ENCODE data around the gene INKA1. TPM values are rescaled to one million over a fixed set of nuclear protein-coding genes. Genes with fewer than 3 reads are reported as not detected.
A peak's percentile ranks its signal among the peaks of the same experiment; 100 is the strongest.
"Not testable (repeated sequence)": the region's sequence is repeated elsewhere in the genome, so short reads cannot be mapped to it uniquely, and the experiment has no call there.

Gene INKA1
- total RNA-seq, 1 donor from 2014 or later: 10.0 TPM

GRCh38 chr3:49812916-49813496 lies 9.9 kb downstream of the INKA1 start:
- TF ChIP-seq, protein P1, sequence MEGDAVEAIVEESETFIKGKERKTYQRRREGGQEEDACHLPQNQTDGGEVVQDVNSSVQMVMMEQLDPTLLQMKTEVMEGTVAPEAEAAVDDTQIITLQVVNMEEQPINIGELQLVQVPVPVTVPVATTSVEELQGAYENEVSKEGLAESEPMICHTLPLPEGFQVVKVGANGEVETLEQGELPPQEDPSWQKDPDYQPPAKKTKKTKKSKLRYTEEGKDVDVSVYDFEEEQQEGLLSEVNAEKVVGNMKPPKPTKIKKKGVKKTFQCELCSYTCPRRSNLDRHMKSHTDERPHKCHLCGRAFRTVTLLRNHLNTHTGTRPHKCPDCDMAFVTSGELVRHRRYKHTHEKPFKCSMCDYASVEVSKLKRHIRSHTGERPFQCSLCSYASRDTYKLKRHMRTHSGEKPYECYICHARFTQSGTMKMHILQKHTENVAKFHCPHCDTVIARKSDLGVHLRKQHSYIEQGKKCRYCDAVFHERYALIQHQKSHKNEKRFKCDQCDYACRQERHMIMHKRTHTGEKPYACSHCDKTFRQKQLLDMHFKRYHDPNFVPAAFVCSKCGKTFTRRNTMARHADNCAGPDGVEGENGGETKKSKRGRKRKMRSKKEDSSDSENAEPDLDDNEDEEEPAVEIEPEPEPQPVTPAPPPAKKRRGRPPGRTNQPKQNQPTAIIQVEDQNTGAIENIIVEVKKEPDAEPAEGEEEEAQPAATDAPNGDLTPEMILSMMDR (IDR thresholded peaks at IDR 0.05): no peak
- H3K9me3 Mint-ChIP-seq: no peaks in the 10 kb centered on the region
- intact Hi-C loops (cut with micrococcal nuclease): loop anchor here (1.0 kb wide), 1 partner anchor 8 kb away; no protein-coding TSS in a partner anchor
- DNase-seq (no peak), ATAC-seq (ENCODE audit: low read depth) (no peak)
- ChIA-PET CTCF (interaction anchor here (0.8 to 2.0 kb wide), 3 partner anchors 10 to 32 kb away, joined by 3 to 24 read pairs (median 16); partner anchors contain the start of gene INKA1), POLR2A (interaction anchor here (0.6 to 9.8 kb wide), 9 partner anchors 9 to 89 kb away, joined by 3 to 138 read pairs (median 6); partner anchors contain the start of genes GMPPB, INKA1 and IP6K1)
- peaks cover 37% of the 10 kb centered on the region for H3K36me3 Mint-ChIP-seq (ENCODE audit: low read depth)
- peaks cover 57% of the 10 kb centered on the region for H3K4me1 Mint-ChIP-seq
- H3K27me3 Mint-ChIP-seq: no peaks in the 10 kb centered on the region
- H3K27ac Mint-ChIP-seq: peak overlapping the region; percentile 97
- peak overlapping the region; percentile 94 for H3K4me3 Mint-ChIP-seq

- H3K27ac Mint-ChIP-seq: peak within 1 kb of the TSS; percentile 97
- H3K27me3 Mint-ChIP-seq: no peaks in the 10 kb centered on the region
- TF ChIP-seq, protein P1 (IDR thresholded peaks at IDR 0.05): no peak
- intact Hi-C loops (cut with micrococcal nuclease): loop anchor here (1.0 kb wide), 1 partner anchor 8 kb away; no protein-coding TSS in a partner anchor
- H3K9me3 Mint-ChIP-seq: no peaks in the 10 kb centered on the region
- DNase-seq (peak; percentile 35), ATAC-seq (ENCODE audit: low read depth) (peak; percentile 90)
- ChIA-PET POLR2A (interaction anchor here (0.6 to 9.8 kb wide), 9 partner anchors 9 to 90 kb away, joined by 3 to 138 read pairs (median 6); partner anchors contain the start of genes GMPPB, INKA1 and IP6K1), CTCF (interaction anchor here (0.8 to 2.0 kb wide), 4 partner anchors 10 to 31 kb away, joined by 3 to 24 read pairs (median 10); partner anchors contain the start of gene INKA1)
- H3K4me1 Mint-ChIP-seq: peaks cover 51% of the 10 kb centered on the region
- H3K4me3 Mint-ChIP-seq: peak within 1 kb of the TSS; percentile 94
- H3K36me3 Mint-ChIP-seq (ENCODE audit: low read depth): peaks cover 35% of the 10 kb centered on the region
Observed at GRCh38 chr3:49813497-49814174, 10.6 kb downstream of the INKA1 start, which contains the start of gene UBA7. TSS of gene UBA7 (minus strand) at chr3:49813953. CDS start at chr3:49813787, 166 bp downstream.

DNA sequence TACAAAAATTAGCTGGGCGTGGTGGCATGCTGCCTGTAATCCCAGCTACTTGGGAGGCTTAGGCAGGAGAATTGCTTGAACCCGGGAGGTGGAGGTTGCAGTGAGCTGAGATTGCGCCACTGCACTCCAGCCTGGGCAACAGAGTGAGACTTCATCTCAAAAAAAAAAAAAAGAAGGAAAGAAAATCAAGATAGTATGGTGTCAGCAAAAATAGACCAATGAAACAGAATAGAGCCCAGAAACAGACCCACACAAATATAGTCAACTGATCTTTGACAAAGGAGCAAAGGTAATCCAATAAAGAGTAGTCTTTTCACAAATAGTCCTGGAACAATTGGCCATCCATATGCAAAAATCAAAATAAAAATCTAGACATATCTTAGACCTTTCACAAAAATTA lies 20.1 kb downstream of the INKA1 start:
- H3K27ac Mint-ChIP-seq; DNase-seq; H3K4me3 Mint-ChIP-seq; CTCF ChIA-PET; H3K27me3 Mint-ChIP-seq; ATAC-seq (ENCODE audit: low read depth); H3K9me3 Mint-ChIP-seq; intact Hi-C loops (cut with micrococcal nuclease); H3K36me3 Mint-ChIP-seq (ENCODE audit: low read depth); H3K4me1 Mint-ChIP-seq: not testable (repeated sequence)
- POLR2A ChIA-PET: interaction anchor here (1.2 kb wide), 2 partner anchors 10 to 18 kb away, joined by 3 to 5 read pairs; partner anchors contain the start of gene UBA7

DNA sequence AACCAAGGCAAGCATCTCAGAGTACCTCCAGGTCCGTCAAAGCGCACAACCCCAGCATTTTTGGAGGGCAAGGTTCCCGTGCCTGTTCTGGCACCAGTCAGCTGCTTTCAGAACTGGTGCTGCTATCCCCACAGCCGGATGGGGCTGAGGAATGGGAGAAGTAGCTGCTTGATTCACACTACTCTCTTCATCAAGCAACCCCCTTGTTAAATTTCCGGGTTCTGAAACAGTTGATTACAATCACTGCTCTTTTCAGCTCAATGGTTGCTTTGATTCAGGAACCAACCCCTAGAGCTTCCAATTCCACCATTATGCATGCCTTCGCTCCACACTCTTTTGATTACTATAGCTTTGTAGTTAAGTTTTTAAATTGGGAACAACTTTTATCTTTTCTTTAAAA lies 23.0 kb downstream of the INKA1 start:
- no peak for DNase-seq
- H3K4me1 Mint-ChIP-seq: no peaks in the 10 kb centered on the region
- intact Hi-C loops (cut with micrococcal nuclease): no loop called here
- no peaks in the 10 kb centered on the region for H3K27me3 Mint-ChIP-seq
- no peak for ATAC-seq (ENCODE audit: low read depth)
- ChIA-PET CTCF (no interaction called here), POLR2A (interaction anchor here (0.7 to 1.3 kb wide), 2 partner anchors 40 to 125 kb away, joined by 3 to 4 read pairs; partner anchors contain the start of gene IP6K1)
- H3K4me3 Mint-ChIP-seq: no peak overlapping the region
- TF ChIP-seq, protein P1 (IDR thresholded peaks at IDR 0.05): no peak
- no peak overlapping the region for H3K27ac Mint-ChIP-seq
- peaks cover 3% of the 10 kb centered on the region for H3K36me3 Mint-ChIP-seq (ENCODE audit: low read depth)
- H3K9me3 Mint-ChIP-seq: no peaks in the 10 kb centered on the region

DNA sequence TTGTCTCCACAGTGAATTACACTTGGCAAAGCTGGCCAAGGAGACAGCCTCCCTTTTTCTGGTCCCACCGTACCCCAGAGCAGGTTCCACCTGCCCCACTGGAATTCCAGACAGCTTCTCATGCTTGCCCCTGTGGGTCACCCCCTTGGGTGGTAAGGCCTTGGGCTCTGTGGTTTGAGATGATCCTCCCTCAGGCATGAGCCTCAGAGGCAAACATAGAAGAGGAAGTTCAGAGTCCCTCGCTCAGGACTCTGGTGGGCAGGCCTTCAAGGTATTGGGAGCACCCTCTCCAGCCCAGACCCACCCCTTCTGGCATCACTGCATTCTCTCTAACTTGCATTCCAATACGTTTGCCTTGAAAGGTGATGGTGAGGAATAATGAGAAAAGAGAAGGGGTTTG lies 28.3 kb downstream of the INKA1 start:
- POLR2A ChIA-PET: no interaction called here
- intact Hi-C loops (cut with micrococcal nuclease): loop anchor here (10.0 kb wide), 1 partner anchor 47 kb away; the partner anchor contains the start of gene IP6K1
- H3K27me3 Mint-ChIP-seq: no peaks in the 10 kb centered on the region
- ATAC-seq (ENCODE audit: low read depth) (no peak), DNase-seq (no peak)
- H3K36me3 Mint-ChIP-seq (ENCODE audit: low read depth): peaks cover 3% of the 10 kb centered on the region
- CTCF ChIA-PET: interaction anchor here (0.6 kb wide), 1 partner anchor 30 kb away, joined by 3 read pairs; no protein-coding TSS in a partner anchor
- no peaks in the 10 kb centered on the region for H3K9me3 Mint-ChIP-seq
- H3K4me1 Mint-ChIP-seq: peaks cover 3% of the 10 kb centered on the region
- TF ChIP-seq, protein P1 (IDR thresholded peaks at IDR 0.05): no peak
- no peak overlapping the region for H3K27ac Mint-ChIP-seq
- no peak overlapping the region for H3K4me3 Mint-ChIP-seq
